Measurements from ENCODE around the gene TBC1D4.

GRCh38 chr13:75395066-75395465 lies 86.9 kb downstream of the TBC1D4 start:
- TF ChIP-seq ATF1 (CRISPR knock-in tag; IDR thresholded peaks at IDR 0.05): no peak
- TF ChIP-seq ATF1 (tag; IDR thresholded peaks at IDR 0.05): no peak
- no peak for TF ChIP-seq SMAD1 (IDR thresholded peaks at IDR 0.05; ENCODE audit: low read depth, low read length, partially characterized antibody)
- no peak for TF ChIP-seq FOXK2 (conservative IDR thresholded peaks at IDR 0.05 in 1 of 2, IDR thresholded peaks at IDR 0.05 in 1 of 2; ENCODE audit: low read depth in 2 of 2)
- TF ChIP-seq HMG20A (CRISPR knock-in tag; conservative IDR thresholded peaks at IDR 0.05): no peak
- TF ChIP-seq, protein P1, sequence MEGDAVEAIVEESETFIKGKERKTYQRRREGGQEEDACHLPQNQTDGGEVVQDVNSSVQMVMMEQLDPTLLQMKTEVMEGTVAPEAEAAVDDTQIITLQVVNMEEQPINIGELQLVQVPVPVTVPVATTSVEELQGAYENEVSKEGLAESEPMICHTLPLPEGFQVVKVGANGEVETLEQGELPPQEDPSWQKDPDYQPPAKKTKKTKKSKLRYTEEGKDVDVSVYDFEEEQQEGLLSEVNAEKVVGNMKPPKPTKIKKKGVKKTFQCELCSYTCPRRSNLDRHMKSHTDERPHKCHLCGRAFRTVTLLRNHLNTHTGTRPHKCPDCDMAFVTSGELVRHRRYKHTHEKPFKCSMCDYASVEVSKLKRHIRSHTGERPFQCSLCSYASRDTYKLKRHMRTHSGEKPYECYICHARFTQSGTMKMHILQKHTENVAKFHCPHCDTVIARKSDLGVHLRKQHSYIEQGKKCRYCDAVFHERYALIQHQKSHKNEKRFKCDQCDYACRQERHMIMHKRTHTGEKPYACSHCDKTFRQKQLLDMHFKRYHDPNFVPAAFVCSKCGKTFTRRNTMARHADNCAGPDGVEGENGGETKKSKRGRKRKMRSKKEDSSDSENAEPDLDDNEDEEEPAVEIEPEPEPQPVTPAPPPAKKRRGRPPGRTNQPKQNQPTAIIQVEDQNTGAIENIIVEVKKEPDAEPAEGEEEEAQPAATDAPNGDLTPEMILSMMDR (IDR thresholded peaks at IDR 0.05 in 2 of 3, conservative IDR thresholded peaks at IDR 0.05 in 1 of 3; ENCODE audit: insufficient read depth in 2 of 3, low read depth in 1 of 3, low read length in 3 of 3): no peak
- no peak for TF ChIP-seq MXI1 (IDR thresholded peaks at IDR 0.05; ENCODE audit: low read depth, low read length)

All from K562 (cell line).